Activated CD4-positive, alpha-beta T cell treated with anti-CD3 and anti-CD28 coated beads, Interleukin-10, Interleukin-2, amounts not matched to agents 100 ng/mL and 50 ng/mL, durations not matched to agents 16 hours and 8 hours (primary cell): ENCODE measurements around the gene GSTM4.
A peak's percentile ranks its signal among the peaks of the same experiment; 100 is the strongest.

ENCODE experiments used
- DNase-seq: peaks from one replicate; pipeline ENCODE4 v3.0.0-alpha.2; 2020

GSTM4 gene

GRCh38 chr1:109655615-109656519 lies at the start of gene GSTM4:
Gene GSTM4, plus strand, starts transcription at chr1:109656099. Its CDS starts 291 bp downstream, at chr1:109656390.
- peak; percentile 74 for DNase-seq

- no peak for DNase-seq
Observed at GRCh38 chr1:109609881-109610280, 46.0 kb upstream of the GSTM4 start.

- no peak for DNase-seq
Observed at GRCh38 chr1:109610609-109611307, 45.1 kb upstream of the GSTM4 start.

- DNase-seq = no peak
Observed at GRCh38 chr1:109611308-109611990, 44.5 kb upstream of the GSTM4 start.

GRCh38 chr1:109613361-109614147 lies 42.3 kb upstream of the GSTM4 start:
- DNase-seq = no peak

DNA sequence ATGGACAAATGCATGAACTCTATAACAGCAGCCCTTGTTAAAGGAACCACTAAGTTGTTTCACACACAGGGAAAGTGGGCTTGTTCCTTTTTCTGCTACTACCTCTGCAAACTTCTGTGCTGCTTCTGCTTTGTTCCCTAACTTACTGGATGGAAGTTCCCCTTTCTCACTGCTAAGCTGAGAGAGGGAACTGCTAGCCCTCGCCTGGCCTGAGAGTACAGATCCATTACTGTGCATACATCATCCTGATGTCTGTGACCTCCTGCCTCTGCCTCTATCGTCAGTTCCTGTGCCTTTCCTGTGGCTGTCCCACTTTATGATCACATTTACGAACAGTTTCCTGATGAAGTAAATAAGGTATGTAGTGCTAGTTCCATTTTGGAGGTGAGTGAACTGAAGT lies 40.0 kb upstream of the GSTM4 start:
- DNase-seq = no peak

DNA sequence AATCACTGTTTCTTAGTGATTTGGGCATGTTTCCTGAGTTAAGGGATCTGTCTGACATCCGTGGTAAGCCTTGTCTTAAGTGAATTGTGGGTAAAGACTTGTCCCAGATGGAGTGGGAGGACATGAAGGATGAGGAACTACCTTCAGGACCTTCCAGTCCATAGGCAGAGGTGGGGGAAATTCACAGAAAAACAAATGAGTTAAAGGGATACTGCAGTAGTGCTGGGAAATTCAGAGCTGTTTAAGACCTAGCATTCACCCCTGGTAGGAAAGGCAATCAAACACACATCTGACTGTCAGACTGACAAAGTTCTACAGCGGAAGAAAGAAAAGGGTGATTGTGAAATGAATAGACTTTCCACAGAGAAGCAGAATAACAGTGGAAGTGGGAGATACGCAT lies 39.5 kb upstream of the GSTM4 start:
- no peak for DNase-seq

DNA sequence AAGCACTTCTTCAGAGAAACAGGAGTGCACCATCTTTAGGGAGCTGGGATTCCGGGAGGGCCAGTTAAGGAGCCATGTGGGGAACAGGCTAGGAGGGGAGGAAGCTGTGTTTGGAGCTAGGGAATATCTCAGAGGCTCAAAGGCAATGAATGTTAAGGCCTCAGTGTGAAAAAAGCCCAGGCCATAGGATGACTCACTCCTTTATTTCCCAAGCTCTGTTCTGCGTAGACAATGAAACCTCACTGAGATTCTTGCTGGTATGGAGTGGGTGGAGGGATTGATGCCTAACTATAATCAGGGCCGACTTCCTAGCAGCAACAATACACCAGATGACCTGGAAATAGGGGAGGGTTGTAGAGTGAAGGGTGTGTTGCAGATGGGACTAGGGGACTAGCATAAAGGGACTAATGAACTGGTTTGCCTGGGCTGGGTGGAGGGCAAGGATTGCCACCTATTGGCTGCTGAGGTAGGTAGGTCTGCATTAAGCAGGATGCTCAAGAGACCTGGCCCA lies 38.6 kb upstream of the GSTM4 start:
- no peak for DNase-seq

GRCh38 chr1:109618661-109619575 lies 37.0 kb upstream of the GSTM4 start:
- DNase-seq = no peak

- peak; percentile 85 for DNase-seq
Observed at GRCh38 chr1:109619576-109620400, 36.1 kb upstream of the GSTM4 start, which contains the start of the genes AMPD2 and GNAT2. Gene AMPD2, plus strand, starts transcription at chr1:109619837. Its CDS starts 1,339 bp downstream, at chr1:109621176. Gene GNAT2, minus strand, starts transcription at chr1:109619616. Its CDS starts 6,746 bp downstream, at chr1:109612870.

DNA sequence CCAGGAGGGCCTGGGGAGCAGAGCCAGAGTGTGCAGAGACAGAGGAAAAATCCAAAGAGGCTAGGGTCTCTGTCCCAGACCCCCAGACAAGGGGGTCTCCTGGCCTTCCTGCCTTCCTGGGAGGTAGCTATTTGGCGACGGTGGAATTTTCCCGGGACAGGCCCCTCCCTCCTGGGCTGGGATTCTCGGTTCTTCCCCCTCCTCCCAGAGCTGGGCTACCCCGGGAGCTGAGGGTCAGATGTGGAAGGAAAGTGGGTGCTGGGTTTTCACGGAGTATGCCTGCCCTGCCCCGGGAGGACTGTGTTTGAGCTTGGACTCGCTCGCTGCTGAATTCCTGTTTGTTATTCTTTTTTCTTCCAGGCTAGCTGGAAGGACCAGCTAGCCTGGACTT lies 35.5 kb upstream of the GSTM4 start:
- no peak for DNase-seq

- DNase-seq = peak; percentile 99
Observed at GRCh38 chr1:109620841-109621286, 35.0 kb upstream of the GSTM4 start.

GRCh38 chr1:109621379-109622136 lies 34.3 kb upstream of the GSTM4 start:
- DNase-seq = no peak

DNA sequence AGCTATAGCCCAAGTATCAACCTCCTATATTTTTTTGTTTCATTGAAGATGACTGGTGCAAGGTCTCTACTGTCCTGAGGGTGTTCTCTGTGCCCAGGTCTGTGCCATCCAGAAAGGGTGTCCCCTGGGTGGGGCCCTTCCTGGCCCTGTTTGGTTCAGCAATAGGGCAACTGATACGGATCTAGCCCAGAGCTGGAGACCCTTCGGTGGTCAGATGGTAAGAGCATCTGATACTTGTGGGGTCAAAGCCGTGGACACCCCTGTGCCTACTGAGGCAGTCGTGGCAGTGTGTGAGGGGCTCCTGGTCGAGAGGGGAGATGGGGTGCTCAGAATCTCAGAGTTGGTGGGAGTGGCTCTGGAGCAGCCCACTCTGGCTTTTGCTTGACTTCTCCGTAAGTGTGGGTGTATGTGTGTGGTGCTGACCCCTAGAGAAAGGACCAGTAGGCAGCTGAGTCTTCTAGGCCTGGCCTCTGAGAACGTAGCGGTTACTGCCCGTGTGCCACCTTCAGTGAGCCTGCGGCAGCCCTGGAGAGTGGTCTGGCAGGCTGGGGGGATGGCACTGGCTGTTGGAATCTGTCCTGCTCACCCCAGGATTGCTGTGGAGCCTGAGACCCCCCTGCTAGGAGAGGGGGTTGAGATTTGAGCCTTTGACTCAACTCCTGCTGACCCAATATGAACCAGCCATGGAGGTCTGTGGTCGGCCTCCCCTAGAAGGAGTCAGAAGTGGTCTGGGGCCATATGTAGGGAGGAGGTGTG lies 33.6 kb upstream of the GSTM4 start:
- DNase-seq = no peak

GRCh38 chr1:109622895-109623294 lies 33.0 kb upstream of the GSTM4 start:
- DNase-seq = no peak

DNA sequence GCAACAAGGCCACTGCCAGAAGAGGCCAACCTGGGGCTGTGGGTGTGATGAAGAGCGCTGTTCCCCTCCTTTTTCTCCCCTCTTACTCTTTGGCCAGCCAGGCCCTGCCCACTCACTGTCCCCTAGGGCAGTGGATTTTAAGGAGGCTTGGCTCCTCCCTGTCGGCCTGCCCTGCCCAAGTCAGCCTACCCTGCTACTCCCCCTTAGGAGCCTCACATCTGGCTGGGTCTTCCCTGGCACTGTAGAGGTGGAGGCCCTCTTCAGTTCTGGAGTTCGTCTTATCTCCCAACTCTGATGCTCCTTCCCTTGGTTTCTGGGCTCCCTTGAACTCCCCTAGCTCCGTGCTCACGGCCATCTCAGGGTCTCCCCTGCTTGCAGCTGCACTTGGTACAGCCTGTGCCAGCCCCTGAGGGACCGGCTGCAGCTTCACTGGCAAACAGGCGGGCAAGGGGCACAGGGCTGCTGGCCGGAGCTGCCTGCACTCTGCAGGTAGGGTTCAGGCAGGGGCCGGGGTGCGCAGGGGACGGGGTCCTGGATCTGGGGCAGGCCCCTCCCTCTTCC lies 32.2 kb upstream of the GSTM4 start:
- DNase-seq = no peak

DNA sequence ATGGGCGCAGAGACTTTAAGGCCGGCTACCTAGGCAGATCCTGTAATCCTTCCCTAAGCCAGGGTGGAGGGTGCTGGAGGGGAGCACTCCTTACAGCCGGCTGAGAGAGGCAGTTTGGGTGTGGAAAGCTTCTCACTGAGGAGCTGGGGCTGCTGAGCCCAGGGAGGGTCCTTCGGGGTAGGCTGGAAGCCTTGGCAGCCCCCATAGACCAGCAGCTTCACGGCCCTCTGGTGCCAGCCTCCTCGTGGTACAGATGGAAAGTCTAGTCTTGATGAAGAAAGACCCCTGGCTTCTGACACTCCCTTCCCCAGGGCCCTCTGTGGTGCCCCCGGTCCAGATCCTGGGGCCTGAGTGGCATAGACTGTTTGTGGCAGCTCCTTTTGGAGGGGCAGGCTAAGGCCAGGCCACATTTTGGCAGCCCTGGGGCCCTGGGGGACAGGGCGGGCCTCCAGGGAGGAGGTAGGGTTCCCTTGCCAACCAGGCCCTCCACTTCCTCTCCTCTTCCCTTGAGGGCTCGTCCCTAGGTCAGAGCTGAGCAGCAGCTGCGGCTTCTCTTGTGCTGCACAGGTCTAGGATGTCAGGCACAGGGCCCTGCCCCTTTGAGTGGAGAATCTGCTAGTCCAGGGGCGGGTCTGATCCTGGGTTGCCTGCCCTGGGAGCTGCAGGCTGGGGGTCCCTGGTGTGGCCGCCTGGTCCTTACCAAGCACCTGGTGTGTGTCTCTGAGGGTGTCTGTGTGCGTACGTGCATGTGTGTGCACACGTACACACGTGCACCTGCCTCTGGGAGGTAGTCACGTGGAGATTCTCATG lies 31.5 kb upstream of the GSTM4 start:
- DNase-seq = no peak
